ENCODE measurements around the gene SERPINA10.

The SERPINA10 gene

GRCh38 chr14:94334872-94335271 lies 41.8 kb upstream of the SERPINA10 start:
- no peak for TF ChIP-seq CTCF (IDR thresholded peaks at IDR 0.05; ENCODE audit: low read depth, low read length, missing control alignments)
- DNase-seq (ENCODE audit: low read depth), result no peak

GRCh38 chr14:94332587-94332986 lies 39.5 kb upstream of the SERPINA10 start:
- no peak overlapping the region for H3K4me3 ChIP-seq (ENCODE audit: low read depth, low read length)
- DNase-seq (ENCODE audit: low read depth), result no peak
- no peak for TF ChIP-seq CTCF (IDR thresholded peaks at IDR 0.05; ENCODE audit: low read depth, low read length, missing control alignments)

More at GRCh38 chr14:94334872-94335271, 41.8 kb upstream of the SERPINA10 start:
- H3K4me3 ChIP-seq (ENCODE audit: low read depth, low read length), result no peak overlapping the region

DNA sequence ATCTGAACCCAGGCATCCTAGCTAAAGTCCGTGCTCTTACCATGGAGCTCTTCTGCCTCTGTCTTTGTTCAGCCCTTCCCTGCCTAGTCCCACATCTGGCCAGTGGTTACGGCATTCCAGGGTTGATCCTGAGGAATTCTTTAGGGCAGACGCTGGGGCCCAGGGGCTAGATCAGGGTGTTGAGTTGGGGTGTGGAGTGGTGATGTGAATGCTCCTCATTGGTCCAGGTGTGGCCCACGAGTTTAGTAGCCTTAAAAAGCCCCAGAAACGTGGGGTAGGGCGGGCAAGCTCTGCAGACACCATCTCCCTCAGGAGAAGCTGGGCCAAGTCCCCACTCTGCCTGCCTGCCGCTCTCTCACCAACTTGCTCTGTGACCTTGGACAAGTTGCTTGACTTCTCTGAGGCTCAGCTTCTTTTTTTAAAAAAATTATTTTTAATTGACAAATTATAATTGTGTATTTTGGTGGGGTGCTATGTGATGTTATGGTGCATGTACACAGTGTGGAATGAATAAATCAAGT lies 39.1 kb upstream of the SERPINA10 start:
- TF ChIP-seq CTCF (IDR thresholded peaks at IDR 0.05; ENCODE audit: low read depth, low read length, missing control alignments), result no peak
- H3K4me3 ChIP-seq (ENCODE audit: low read depth, low read length), result no peak overlapping the region
- DNase-seq (ENCODE audit: low read depth), result no peak

DNA sequence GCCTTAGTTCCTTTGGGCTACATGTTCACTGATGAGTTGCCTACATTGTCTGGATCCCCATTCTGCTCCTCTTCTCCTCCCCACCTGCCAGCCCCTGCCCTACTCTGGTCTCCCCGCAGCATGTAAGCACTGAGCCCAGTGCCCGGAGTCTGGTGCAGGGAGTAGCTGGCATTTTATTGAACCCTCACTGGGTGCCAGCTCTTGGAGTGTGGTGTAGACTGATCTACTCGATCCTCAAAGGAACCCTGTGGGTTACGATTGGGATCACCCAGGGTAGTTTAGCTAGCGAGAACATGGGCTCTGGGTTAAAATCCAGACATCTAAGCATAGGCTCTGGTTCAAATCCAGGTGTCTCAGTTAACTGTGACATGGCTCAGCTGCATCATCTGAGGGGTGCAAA lies 38.4 kb upstream of the SERPINA10 start:
- no peak overlapping the region for H3K4me3 ChIP-seq (ENCODE audit: low read depth, low read length)
- DNase-seq (ENCODE audit: low read depth), result no peak
- no peak for TF ChIP-seq CTCF (IDR thresholded peaks at IDR 0.05; ENCODE audit: low read depth, low read length, missing control alignments)

- TF ChIP-seq CTCF (IDR thresholded peaks at IDR 0.05; ENCODE audit: low read depth, low read length, missing control alignments), result no peak
- no peak for DNase-seq (ENCODE audit: low read depth)
- no peak overlapping the region for H3K4me3 ChIP-seq (ENCODE audit: low read depth, low read length)
These were observed 37.8 kb upstream of the SERPINA10 start for GRCh38 chr14:94330857-94331256.

DNA sequence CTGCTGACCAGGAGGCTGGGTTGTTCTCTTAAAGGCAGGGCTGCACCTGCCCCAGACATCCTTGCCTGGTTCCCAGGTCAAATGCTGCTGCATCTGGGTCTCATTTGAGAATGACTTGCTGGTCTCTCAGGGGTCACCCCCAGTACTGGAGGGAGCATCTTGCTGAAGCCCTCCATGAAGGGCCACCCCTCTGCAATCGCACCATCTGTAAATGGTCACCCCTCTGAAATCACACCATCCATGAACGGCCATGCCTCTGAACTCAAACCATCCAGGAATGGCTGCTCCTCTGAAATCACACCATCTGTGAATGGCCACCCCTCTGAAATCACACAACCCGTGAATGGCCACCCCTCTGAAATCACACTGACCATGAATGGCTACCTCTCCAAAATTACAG lies 37.4 kb upstream of the SERPINA10 start:
- no peak for DNase-seq (ENCODE audit: low read depth)
- no peak overlapping the region for H3K4me3 ChIP-seq (ENCODE audit: low read depth, low read length)
- no peak for TF ChIP-seq CTCF (IDR thresholded peaks at IDR 0.05; ENCODE audit: low read depth, low read length, missing control alignments)

DNA sequence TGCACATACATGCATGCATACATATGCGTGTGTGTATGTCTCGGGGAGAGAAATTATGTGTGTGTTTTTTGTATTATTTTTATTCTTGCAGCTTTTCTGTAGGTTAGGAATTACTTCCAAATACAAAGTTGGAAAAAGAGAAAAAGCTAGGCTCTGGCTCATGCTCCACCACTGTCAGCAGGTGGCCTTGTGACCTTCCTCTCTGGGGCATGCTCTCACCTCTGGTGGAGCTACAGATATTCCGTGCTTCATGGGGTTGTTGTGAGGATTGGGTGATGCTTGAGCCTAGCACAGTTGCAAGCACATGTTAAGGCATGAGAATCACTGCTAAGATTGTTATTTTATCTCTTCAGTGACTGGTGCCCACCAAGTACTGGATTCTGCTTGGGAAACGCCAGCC lies 36.8 kb upstream of the SERPINA10 start:
- TF ChIP-seq CTCF (IDR thresholded peaks at IDR 0.05; ENCODE audit: low read depth, low read length, missing control alignments), result no peak
- DNase-seq (ENCODE audit: low read depth), result no peak
- H3K4me3 ChIP-seq (ENCODE audit: low read depth, low read length), result no peak overlapping the region

All from GM12864 (cell line).